ENCODE data around the gene ARHGAP33. TPM values are rescaled to one million over a fixed set of nuclear protein-coding genes. Genes with fewer than 3 reads are reported as not detected.
"Not testable (repeated sequence)": the region's sequence is repeated elsewhere in the genome, so short reads cannot be mapped to it uniquely, and the experiment has no call there.

ARHGAP33 gene
- polyA plus RNA-seq, 1 donor, result 19.9 TPM

DNA sequence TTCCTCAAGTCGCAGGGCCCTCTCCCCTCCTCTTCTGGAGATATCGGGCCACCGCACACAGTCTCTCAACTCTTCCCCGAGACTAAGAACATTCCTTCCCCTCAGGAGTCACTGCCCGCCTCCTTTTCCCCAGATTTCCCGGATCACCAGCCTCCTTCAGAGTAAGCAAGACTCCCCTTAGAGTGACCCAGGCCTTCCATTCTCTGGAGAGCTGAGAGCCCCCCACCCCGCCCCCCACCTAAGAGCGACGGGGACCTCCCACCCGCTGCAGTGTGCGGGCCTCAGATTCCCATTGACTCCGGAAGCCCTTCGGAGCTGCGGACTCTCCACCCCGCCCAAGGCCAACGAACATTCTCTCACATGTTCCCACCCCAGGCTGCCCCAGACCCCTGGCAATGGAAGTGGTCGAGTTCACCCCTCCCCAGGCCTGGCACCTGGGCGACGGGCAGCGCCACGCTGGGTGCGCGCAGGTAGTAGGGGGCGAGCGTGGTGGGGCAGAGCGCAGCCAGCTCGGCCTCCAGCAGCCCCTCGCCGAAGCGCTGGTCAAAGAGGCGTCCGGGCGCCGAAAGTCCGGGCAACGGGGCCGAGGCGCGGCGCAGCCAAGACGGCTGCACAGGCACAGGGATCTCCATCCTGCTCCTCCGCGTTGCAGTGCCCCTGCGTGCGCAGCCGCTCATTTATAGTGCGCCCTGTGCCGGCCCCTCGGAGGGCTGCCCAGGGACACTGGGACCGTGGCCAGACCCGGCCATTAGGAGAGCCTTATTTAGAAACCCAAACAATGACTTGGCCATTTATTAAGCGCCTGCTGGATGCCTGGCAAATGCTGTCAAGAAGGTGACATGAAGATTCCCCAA is 18.8 kb upstream of the ARHGAP33 start, which contains the start of gene HSPB6:
TSS of gene HSPB6 (minus strand) at position 653 of the 854 bp plus-strand sequence. CDS start at position 632, 21 bp downstream.
- peak; percentile 77 for DNase-seq

DNA sequence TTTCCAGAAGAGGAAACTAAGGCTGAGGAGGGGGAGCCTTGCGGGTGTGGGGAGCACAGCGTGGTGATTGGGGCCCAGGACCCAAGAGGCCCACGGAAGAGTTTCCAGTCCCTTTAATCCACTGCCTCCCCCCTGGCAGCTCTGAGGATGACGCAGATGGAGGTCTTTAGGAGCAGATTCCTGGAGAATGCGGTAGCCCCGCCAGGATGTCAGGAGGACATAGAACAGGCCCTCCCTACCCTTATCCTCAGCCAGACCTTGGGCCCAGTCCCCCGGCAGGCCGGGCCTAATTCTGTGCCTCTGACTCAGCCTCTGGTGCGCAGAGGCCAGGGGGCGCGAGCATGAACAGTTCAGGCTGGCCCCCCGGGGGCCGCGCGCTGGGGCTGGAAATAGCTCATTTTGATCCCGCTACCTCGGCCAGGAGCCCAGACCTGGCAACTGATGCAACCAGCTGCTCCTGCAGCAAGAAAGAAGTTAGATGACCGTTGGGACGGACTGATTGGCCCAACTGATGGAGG is 18.1 kb upstream of the ARHGAP33 start:
- DNase-seq, result peak; percentile 95

DNA sequence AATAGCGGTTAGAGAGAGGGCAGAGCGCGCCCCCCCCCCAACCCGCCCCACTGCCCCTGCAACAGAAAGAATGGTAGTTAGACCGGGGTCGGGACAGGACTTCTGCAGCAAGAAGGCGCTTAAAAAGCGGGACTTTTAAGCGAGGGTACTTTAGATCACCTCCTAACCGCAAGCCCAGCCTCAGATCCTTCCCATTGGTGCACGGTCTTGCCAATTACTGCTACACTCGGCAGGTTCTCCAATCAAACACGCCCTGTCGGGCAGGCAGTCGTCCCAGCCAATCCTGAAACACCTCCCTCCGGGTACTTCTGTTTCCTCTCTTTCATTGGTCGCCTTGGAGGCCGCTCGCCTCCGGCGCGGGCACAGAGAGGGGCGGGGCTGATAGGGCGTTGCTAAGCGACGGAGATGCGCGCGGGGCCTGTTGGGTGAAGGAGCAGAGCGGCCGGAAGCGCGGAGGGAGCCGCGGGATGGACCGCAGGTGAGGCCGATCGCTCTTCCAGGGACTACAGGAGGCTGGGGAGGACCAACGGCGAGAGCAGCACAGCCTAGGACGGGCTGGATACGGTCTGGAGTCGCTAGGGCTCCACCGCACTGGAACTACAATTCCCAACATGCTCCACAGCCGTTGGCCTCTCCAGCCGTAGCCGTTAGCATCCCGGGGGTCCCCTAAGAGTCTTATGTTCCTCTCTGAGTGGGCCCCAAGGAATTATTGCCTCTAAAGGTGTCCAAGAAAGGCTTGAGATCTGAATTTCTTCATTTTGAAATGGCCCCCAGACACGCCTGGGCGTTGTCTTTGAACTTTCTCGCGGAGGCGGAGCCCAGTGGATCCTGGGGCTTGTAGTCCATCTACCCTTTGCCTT is 17.4 kb upstream of the ARHGAP33 start, which contains the start of gene PROSER3:
TSS of gene PROSER3 (plus strand) at position 428 of the 860 bp plus-strand sequence. CDS start at position 468, 40 bp downstream.
- DNase-seq, result peak; percentile 98

- DNase-seq, result no peak
Measured at GRCh38 chr19:35759697-35760096, 15.7 kb upstream of the ARHGAP33 start.

- no peak for DNase-seq
Measured at GRCh38 chr19:35760711-35761349, 14.5 kb upstream of the ARHGAP33 start.

DNA sequence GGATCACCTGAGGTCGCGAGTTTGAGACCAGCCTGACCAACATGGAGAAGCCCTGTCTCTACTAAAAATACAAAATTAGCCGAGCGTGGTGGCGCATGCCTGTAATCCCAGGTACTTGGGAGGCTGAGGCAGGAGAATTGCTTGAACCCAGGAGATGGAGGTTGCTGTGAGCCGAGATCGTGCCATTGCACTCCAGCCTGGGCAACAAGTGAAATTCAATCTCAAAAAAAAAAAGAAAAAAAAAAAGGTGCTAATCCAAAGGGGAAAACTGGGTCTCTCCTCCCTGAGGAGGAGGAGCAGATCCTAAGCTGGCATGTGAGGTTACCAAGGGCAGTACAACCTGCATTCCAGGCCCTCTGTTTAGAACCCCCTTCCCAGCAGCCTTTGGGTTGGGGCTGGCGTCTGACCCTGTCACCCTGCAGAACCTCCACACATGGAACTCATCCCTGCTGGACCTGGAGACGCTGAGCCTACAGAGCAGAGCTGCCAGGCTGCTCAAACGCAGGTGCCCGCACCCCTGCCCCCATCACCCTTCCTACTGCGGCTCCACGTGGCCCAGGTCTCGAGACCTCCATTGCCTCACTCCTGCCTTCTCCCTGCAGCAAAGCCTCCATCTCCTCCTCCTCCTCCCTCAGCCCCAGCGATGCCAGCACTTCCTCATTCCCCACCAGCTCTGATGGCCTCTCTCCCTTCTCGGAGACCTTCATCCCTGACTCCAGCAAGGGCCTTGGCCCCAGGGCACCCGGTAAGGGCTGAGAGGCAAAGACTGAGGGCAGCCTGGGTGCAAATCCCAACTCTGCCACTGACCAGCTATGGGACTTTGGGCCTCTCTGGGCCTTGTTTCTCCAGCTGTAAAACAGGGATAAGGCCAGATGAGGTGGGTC is 10.7 kb upstream of the ARHGAP33 start:
- DNase-seq, result no peak

DNA sequence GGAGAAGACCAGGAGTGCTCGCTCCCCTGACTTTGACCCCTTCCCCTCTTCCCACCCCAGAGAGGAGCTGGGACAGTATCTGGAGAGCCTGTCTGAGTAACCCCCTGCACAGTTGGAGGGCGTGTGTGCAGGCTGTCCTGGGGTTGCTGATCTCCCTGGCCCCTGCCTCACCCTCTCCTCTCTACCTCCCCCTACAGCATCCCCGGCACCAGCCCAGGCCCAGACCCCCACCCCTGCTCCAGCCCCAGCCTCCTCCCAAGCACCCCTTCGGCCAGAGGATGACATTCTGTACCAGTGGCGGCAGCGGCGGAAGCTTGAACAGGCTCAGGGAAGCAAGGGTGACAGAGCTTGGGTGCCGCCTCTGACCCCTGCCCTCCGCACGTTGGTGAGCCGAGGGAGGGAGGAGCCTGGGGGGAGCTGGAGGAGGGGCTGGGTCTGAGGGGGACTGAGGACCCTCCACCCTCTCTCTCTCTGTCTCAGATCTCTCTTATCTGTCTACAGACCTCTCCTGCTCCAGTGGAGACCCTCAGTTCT is 8.7 kb upstream of the ARHGAP33 start:
- DNase-seq, result no peak

DNA sequence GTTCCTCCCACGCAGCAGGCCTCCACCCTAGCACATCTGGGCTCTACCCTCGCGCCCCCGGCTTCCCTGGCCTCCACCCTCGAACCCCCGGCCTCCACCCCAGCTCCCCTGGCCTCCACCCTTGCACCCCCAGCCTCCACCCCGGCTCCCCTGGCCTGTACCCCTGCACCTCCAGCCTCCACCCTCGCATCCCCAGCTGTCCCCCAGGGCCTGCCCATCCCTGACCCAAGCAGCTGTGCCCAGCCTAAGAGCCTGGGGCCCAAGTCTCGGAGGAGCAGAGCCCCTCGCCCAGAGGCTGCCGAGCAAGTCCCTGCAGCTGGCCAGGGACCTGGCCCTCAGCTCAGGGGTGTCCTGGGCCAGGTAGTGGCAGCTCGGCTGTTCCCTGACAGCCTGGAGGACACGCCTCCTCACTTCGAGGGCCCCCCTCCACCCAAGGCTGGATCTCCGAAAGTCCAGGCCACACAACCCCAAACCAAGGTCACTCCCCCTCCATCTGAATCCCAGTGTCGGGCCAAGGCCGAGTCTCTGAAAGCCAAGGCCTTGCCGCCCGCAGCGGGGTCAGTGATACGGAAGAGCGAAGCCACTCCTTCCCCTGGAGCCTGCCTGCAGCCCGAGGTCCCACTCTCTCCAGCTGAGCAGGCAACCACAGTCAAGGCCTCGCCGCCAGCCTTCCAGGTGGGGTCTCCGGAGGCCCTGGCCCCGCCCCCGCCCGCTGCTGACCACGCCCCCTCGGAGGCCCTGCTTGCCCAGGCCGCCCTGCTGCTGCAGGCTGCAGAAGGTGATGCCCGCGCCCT is 7.9 kb upstream of the ARHGAP33 start:
- DNase-seq, result no peak

- DNase-seq, result no peak
Measured at GRCh38 chr19:35768082-35768421, 7.3 kb upstream of the ARHGAP33 start.

DNA sequence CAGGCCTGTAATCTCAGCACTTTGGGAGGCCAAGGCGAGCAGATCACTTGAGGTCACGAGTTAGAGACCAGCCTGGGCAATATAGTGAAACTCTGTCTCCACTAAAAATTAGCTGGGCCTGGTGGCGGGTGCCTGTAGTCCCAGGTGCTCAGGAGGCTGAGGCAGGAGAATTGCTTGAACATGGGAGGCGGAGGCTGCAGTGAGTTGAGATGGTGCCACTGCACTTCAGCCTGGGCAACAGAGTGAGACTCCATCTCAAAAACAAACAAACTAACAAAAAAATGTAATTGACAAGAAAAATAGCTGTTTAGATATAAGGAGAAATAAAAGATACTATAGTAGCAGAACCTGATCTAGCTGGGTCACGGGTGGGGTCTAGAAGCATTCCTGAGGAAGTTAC is 3.0 kb upstream of the ARHGAP33 start:
- DNase-seq, result not testable (repeated sequence)

DNA sequence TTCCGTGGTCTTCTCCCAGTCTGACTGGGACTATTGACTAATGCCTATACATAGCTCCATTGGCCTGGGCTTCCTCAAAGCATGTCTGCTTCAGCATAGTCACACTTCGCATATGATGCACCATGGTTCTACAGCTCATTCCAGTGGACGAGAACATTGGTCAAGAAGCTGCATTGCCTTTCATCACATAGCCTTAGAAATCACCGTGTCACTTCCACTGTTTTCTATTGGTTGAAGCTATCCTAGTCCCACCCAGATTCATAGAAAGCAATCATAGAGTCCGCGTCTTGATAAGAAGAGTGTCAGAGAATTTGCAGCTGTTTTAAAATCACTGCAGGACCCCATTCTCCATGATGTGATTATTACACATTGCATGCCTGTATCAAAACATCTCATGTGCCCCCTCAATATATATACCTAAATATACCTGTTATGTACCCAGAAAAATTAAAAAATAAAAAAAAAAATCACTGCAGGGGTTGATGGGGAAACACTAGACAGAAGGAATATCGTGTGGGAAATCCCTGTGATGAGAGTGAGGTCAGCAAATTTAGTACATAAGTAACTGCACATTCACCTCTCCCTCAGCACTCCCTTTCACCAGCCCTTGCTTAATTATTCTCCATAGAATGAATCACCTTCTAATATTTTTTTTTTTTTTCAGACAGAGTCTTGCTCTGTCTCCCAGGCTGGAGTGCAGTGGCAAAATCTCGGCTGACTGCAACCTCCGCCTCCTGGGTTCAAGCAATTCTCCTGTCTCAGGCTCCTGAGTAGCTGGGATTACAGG is 2.2 kb upstream of the ARHGAP33 start:
- no peak for DNase-seq

- no peak for DNase-seq
Measured at GRCh38 chr19:35774274-35775045, 904 bp upstream of the ARHGAP33 start.

- no peak for DNase-seq
Measured at GRCh38 chr19:35775046-35775297, 392 bp upstream of the ARHGAP33 start.

DNA sequence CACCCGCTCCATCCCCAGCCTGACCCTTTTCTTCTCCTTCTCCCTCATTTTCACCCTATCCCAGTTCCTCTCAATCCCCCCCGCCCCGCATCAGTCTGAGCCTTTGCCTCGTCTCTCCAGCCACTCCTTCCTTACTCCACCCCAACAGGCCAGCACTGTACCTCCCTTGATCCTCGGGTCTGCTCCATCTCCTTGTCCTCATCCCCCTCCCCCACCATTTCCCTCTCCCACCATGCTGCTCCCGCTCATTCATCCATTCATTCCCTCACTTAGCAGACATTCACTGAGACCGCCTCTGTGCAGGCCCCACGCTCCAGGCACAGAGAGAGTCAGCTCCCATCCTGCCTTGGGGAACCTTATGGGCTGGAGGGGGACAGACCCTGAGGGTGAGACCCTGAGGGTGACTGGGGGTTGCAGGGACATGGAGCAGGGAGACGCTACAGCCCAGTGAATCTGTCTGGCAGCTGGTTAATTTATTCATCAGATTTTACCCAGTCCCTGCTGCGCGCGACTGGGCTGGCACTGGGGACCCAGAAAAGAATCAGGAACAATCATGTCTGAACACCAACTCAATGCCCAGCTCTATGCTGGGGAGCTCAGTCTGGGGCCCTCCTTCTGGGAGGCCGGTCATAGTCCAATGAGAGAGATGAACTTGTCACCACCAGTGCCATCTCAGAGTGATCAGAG is 881 bp downstream of the ARHGAP33 start:
- DNase-seq, result no peak

DNA sequence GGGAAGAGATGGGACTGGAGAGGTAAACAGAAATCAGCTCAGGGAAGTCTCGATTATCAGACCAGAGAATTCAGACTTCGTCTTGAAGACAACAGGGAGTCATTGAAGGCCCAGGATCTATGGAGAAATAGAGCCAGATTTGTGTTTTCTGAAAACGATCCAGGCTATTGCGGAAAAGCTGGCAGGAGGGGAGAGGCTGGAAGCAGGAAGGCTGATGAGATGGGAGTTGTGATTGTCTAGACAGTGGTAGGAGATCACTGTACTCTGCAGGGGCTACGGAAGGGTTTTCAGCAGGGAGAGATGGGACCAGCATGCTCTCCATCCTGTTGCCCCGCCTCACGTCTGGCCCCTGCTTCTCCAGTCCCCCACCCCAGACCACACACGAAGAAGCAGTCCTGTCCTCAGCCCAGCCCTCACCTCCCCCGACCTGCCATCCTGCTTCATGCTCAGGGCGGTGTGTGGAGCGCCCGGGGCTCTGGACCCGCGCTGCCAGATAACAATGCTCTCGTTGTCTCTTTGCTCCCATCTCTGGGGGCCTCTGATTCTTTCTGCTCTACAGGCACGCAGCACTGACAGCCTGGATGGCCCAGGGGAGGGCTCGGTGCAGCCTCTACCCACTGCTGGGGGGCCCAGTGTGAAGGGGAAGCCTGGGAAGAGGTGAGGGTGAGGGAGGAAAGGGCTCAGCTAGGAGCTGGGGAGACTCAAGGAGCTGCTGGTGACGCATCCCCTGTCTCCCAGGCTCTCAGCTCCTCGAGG is 1.9 kb downstream of the ARHGAP33 start:
- no peak for DNase-seq

GRCh38 chr19:35777961-35778360 is 2.6 kb downstream of the ARHGAP33 start:
- DNase-seq, result no peak

- no peak for DNase-seq
Measured at GRCh38 chr19:35779033-35779432, 3.7 kb downstream of the ARHGAP33 start.

DNA sequence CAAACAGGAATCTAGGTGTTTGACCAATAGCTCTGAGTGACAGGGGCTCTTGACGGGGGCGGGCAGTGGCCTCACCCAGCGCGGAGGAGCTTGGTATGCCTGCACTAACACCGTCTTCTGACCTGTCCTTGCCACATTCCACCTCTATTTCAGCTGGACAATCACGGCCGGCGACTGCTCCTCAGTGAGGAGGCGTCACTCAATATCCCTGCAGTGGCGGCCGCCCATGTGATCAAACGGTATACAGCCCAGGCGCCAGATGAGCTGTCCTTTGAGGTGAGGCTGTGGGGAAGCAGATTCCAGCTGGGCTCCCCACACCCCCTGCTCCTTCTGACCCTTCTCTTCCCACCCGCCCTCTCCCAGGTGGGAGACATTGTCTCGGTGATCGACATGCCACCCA is 4.7 kb downstream of the ARHGAP33 start:
- DNase-seq, result no peak
